NCI-H2227 (cell line): Measurements from ENCODE around the gene L3MBTL3.
"Not testable (repeated sequence)": the region's sequence is repeated elsewhere in the genome, so short reads cannot be mapped to it uniquely, and the experiment has no call there.

Experiments used
- DNase-seq: peaks from one replicate; lab custom pipeline; 2025; ENCODE audit not compliant: unreplicated experiment; lab: John Stamatoyannopoulos, UW

Gene L3MBTL3

DNA sequence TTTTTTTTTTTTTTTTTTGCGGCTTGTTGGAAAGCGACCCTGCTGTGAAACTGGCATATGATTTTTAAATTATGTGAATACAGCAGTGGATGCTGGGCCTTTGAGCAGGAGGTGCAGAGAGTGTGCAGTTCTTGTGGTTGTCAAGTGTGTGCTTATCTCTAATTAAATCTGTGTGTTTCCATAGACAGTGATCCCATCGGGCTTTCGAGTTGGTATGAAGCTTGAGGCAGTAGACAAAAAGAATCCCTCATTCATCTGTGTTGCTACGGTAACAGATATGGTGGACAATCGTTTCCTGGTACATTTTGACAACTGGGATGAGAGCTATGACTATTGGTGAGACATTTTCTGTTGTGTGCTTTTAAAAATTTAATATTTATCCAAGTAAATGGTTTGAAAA, 52.4 kb downstream of the L3MBTL3 start:
- peak; percentile 10 for DNase-seq

DNA sequence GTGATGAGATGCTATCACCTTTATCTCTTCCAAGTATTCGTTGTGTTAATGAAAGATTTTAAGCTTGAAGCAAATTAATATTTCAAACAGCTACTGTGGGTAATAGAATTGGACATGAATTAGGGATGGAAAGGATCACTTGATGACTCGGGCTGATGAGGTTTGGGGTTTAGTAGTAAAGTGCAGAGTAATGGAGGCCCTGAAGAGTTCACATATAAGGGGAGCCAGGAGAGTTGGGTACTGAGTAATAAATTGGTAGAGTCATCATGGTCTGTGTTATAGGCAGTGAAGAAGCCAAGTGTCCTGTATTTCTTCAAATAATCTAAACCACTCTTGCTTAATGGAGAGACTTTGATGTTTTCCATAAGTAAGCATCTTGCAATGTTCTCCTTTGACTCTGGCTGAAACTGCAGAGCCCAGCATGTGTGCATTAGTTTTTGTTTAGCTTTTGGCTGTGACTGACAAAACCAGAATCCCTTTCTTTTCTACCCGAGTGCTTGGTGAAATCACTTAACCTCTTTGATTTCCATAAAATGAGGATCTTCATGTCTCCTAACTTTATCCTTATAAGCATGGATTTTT, 57.6 kb downstream of the L3MBTL3 start:
- DNase-seq, result no peak

DNA sequence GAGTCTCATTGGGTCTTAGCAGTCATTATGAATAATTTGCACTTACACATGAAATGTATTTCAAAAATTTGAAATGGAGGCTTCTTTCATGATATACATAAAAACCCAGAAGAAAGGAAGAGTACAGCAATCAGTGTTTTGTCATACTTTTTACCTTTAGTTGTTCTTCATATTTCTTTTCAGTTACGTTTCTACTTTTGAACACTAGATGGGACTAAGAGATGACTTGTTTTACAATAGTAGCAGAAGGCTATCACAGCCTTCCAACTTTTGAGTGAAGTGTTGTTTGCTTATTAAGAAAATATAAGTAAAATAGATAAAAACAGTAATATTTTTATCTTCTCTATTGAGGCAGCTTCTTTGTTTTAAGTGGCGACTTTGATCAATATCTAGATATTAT, 58.1 kb downstream of the L3MBTL3 start:
- DNase-seq, result no peak

- DNase-seq, result no peak
Measured at GRCh38 chr6:130090796-130091195, 72.4 kb downstream of the L3MBTL3 start.

DNA sequence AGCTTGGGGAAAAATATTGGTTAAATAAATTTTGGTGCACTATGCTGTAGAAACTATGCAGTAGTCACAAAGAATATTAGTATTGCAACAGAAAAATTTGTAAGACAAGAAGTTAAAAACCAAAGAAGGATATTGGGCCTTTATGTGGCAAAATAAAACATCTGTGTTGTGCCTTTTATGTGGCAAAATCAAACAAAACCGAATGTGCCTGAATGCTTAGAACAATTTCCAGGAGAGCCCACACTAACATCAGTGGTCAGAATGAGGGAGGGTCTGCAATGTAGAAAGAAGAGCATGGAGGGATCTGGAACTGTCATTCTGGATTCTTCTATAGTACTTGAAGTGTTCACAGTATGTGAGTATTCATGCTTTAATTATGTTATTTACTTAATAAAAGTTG, 75.2 kb downstream of the L3MBTL3 start:
- DNase-seq, result no peak

DNA sequence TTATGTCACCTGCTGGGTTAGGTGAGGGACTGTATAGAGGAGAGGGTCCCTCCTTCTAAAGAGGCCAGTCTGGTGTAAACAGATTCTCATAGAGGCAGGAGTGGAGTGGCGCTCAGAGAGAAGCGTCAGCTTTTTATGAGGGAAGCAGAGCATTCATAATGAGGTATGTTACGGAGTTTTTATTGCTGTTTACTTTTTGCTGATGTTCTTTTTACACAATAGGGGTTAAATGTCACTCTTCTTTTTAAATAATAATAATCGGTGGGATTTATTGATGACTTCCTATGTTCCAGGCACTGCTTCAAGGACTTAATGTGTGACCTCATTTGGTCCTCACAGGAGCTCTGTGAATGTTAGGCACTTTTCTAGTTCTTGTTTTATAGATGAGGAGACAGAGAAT, 79.9 kb downstream of the L3MBTL3 start:
- no peak for DNase-seq

- DNase-seq, result no peak
Measured at GRCh38 chr6:130099119-130099518, 80.7 kb downstream of the L3MBTL3 start.

- no peak for DNase-seq
Measured at GRCh38 chr6:130105996-130106704, 87.8 kb downstream of the L3MBTL3 start.

GRCh38 chr6:130107710-130108109, 89.3 kb downstream of the L3MBTL3 start:
- no peak for DNase-seq

GRCh38 chr6:130111031-130111430, 92.7 kb downstream of the L3MBTL3 start:
- no peak for DNase-seq

GRCh38 chr6:130113201-130113710, 94.9 kb downstream of the L3MBTL3 start:
- DNase-seq, result no peak

DNA sequence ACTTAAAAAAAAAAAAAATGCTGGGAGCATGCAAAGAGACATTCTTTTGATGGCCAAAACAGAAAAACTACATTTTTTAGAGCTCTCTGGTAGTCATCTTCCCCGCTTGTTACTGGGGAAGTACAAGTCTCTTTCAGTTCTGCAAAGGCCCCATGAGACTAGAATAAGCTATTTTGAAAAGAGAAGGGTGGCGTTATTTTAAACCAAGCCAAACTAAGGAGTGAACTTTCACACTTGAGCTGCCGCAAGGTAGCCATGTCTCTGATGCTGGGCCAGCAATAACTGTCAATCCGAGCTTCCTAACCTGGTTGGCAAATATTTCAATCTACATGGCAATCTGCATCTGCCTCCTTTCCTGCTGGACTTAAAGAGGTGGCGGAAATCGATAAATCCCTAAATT, 96.7 kb downstream of the L3MBTL3 start:
- DNase-seq, result no peak

DNA sequence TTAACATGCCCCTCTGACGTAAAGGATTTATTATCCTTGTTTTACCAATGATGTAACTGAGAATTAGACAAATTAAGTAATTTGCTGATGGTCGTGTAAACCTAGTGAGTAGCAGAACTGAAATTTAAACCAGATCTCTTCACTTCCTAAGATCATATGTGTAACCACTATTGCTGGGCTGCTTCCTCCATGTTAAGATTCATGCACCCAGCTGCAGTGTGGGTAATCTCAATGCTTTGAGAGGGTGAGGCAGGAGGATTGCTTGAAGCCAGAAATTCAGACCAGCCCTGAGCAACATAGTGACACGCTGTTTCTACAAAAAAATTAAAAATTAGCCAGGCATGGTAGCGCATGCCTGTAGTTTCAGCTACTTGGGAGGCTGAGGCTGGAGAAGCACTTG, 97.9 kb downstream of the L3MBTL3 start:
- no peak for DNase-seq

GRCh38 chr6:130117187-130117701, 98.9 kb downstream of the L3MBTL3 start:
- DNase-seq, result not testable (repeated sequence)

- no peak for DNase-seq
Measured at GRCh38 chr6:130118236-130118635, 99.9 kb downstream of the L3MBTL3 start.

DNA sequence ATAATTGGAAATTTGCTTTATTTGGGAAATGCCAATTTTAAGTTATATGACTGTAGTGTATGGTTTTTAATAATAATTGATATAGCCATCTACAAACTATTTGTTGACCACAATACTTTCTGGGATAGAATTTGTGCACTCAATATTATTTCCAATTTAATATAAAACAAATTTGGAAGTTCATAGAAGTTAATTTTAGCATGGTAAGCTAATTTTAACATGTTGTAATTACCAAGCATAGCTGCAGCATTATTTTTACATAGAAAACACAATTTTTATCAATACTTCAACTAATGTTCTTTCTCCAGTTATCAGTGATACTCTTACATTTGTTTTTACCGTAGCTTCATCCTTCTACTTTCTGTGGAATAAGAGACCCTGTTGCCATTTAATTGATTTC, 100.8 kb downstream of the L3MBTL3 start:
- no peak for DNase-seq

DNA sequence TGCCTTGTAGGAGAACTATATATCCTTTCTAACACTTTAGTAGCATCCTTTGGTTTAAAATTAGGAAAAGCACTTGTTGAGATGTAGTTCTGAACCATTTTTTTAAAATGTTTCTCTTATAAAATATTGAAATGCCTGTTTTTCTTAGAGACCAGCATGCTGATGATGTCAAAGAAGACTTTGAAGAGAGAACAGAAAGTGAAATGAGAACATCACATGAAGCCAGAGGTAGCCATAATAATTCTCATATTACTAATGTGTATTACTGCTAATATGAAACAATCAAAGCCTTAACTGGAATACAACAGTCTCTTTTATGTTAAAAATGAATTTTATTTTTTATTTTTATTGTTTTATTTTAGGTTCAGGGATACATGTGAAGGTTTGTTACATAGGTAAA, 102.3 kb downstream of the L3MBTL3 start:
- no peak for DNase-seq

GRCh38 chr6:130122243-130122642, 103.9 kb downstream of the L3MBTL3 start:
- DNase-seq, result no peak

DNA sequence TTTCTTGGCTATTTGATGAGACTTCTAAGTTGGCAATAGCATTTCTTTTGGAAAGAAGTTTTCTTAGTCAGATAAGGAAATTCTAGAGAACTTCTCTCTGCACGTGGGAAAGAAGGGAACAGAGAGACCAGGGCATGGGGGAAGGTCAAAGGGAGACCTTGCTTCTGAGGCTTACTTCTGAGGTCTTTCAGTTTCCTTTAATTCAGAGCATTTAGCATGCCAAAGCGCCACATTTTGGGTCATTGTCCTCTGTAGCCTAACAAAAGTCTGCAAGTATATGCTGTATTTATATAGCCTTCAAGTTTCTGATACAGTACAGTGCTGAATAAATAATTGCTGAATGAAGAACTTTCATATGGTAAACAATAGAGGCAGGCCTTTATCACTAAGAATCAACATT, 108.8 kb downstream of the L3MBTL3 start:
- no peak for DNase-seq

- DNase-seq, result no peak
Measured at GRCh38 chr6:130128326-130128725, 109.9 kb downstream of the L3MBTL3 start.

DNA sequence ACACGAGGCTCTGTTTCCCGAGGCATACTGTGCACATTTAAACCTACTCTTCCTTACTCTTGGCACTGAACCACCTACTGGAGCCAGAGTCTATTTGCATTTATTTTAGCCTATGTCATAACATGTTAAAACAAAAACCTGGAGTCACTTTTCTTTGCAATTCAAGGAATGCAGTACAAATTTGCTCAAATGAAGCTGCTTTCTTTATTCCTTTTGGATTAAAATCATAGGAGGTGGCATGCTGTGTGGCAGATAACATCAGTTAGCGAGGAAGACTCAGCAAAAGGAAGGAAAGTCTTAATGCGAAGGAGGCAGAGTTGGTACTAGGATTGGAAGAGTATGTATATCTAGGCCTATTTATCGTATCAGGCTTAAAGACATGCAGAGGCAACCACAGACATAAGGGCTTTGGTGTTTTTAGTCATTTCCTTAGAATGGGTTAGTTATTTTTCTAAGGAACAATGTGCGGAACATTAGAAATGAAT, 111.4 kb downstream of the L3MBTL3 start:
- DNase-seq, result no peak

DNA sequence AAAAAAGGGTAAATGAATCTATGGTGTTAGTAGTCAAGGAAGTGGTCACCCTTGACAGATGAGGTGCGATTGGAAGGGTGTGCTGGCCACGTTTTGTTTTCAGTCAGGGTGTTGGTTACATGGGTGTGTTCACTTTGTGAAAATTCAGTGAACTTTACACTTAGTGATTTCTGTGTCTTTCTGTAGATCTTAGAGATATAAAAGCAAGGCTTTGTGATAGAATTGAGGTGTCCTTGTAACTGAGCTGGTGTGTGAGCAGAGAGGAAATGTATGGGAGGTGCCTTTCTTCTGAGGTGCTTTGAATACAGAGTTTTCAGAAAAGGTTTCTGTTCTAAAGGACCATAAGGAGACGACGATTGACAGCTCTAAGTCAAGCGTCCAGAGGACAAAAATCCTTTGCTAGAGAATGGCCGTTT, 113.9 kb downstream of the L3MBTL3 start:
- DNase-seq, result no peak
